Activated B cell treated with CpG ODN at 0.5 μM for 24 hours (primary cell): ENCODE measurements around the gene CALD1. TPM values are rescaled to one million over a fixed set of nuclear protein-coding genes. Genes with fewer than 3 reads are reported as not detected.

ENCODE experiments used
- ATAC-seq: fragments of 200-7000 bp; cut with Tn5 transposase; one replicate; pipeline ENCODE4 v1.10.0; 2021; ENCODE audit warnings: low read depth, mild to moderate bottlenecking, moderate library complexity
- CTCF ChIA-PET: fragments of 350-600 bp; sonication (Branson Sonifier 250); formaldehyde crosslinking; loops from one replicate; lab custom pipeline; 2021; ENCODE audit warnings: antibody characterized with exemption; lab: Charles Lee
- POLR2A ChIA-PET: fragments of 350-600 bp; sonication (Branson Sonifier 250); formaldehyde crosslinking; loops from one replicate; lab custom pipeline; 2021; ENCODE audit warnings: antibody characterized with exemption; lab: Charles Lee
- DNase-seq: peaks from one replicate; pipeline ENCODE4 v3.0.0; 2022
- H3K27ac Mint-ChIP-seq: one replicate; pipeline ENCODE4 v1.8.0; 2020; ENCODE audit warnings: mixed read lengths
- H3K27me3 Mint-ChIP-seq: one replicate; pipeline ENCODE4 v1.8.0; 2021; ENCODE audit warnings: mixed read lengths
- H3K36me3 Mint-ChIP-seq: one replicate; pipeline ENCODE4 v1.8.0; 2021; ENCODE audit warnings: low read depth, mixed read lengths
- H3K4me1 Mint-ChIP-seq: one replicate; pipeline ENCODE4 v1.8.0; 2021; ENCODE audit warnings: mixed read lengths
- H3K4me3 Mint-ChIP-seq: one replicate; pipeline ENCODE4 v1.8.0; 2020; ENCODE audit warnings: mild to moderate bottlenecking, mixed read lengths
- H3K9me3 Mint-ChIP-seq: one replicate; pipeline ENCODE4 v1.8.0; 2020; ENCODE audit warnings: mixed read lengths
- CTCF ChIP-seq: fragments of 200-600 bp; IDR thresholded peaks from one replicate; pipeline ENCODE4 v1.8.0; 2022; ENCODE audit warnings: antibody characterized with exemption, mild to moderate bottlenecking
- intact Hi-C: fragments of 100-400 bp; cut with micrococcal nuclease; formaldehyde crosslinking; loops from one replicate; pipeline ENCODE4 v1.15.1; 2024
- total RNA-seq: library from RNA; stranded (reverse); gene quantifications from 2 replicates; pipeline ENCODE4 v1.2.3, GENCODE V29; 2022

Gene CALD1
- total RNA-seq, 1 donor from 2014 or later = 0.33 TPM

- Mint-ChIP-seq H3K4me1 (peaks cover 8% of the 10 kb centered on the region), H3K4me3 (no peak overlapping the region), H3K27me3 (peaks cover 2% of the 10 kb centered on the region), H3K36me3 (no peaks in the 10 kb centered on the region), H3K9me3 (peaks cover 4% of the 10 kb centered on the region), H3K27ac (no peak overlapping the region)
- CTCF ChIA-PET = no interaction called here
- no peak for TF ChIP-seq CTCF
- POLR2A ChIA-PET = interaction anchor here (0.6 kb wide), 1 partner anchor 9 kb away, joined by 4 read pairs; no protein-coding TSS in a partner anchor
- no peak for DNase-seq
- ATAC-seq = no peak
- intact Hi-C loops = no loop called here
Observed at GRCh38 chr7:134855442-134855841, 76.0 kb downstream of the CALD1 start.

DNA sequence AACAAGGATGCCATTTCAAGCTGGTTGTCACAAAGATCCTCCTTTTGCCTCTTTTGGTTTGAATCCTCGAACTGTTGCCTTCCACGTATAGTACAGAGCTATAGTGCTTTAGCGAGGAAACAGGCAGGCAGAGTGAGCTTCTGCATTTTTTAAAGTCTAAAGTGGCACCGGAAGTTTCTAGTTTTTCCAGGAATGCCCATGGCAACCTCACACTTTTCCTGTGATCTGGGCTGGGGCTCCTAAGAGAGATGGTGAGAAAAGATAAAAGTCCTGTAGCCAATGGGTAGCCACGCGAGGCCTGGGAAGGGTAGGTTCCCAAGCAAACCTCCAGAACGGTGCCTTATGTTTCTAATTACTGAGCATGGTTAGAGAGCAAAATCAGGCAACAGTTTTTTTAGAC, 76.7 kb downstream of the CALD1 start:
- H3K4me1 Mint-ChIP-seq = peaks cover 5% of the 10 kb centered on the region
- intact Hi-C loops = no loop called here
- peaks cover 2% of the 10 kb centered on the region for H3K27me3 Mint-ChIP-seq
- ChIA-PET POLR2A (interaction anchor here (0.6 kb wide), 1 partner anchor 8 kb away, joined by 4 read pairs; no protein-coding TSS in a partner anchor), CTCF (no interaction called here)
- H3K4me3 Mint-ChIP-seq = no peak overlapping the region
- peaks cover 2% of the 10 kb centered on the region for H3K9me3 Mint-ChIP-seq
- H3K36me3 Mint-ChIP-seq = no peaks in the 10 kb centered on the region
- TF ChIP-seq CTCF = no peak
- H3K27ac Mint-ChIP-seq = no peak overlapping the region
- no peak for DNase-seq
- no peak for ATAC-seq

GRCh38 chr7:134856691-134857090, 77.3 kb downstream of the CALD1 start:
- H3K9me3 Mint-ChIP-seq = peaks cover 2% of the 10 kb centered on the region
- peaks cover 2% of the 10 kb centered on the region for H3K27me3 Mint-ChIP-seq
- no peak overlapping the region for H3K4me3 Mint-ChIP-seq
- no peaks in the 10 kb centered on the region for H3K36me3 Mint-ChIP-seq
- ChIA-PET CTCF (no interaction called here), POLR2A (no interaction called here)
- ATAC-seq (no peak), DNase-seq (no peak)
- H3K27ac Mint-ChIP-seq = no peak overlapping the region
- no peak for TF ChIP-seq CTCF
- peaks cover 4% of the 10 kb centered on the region for H3K4me1 Mint-ChIP-seq
- intact Hi-C loops = no loop called here

DNA sequence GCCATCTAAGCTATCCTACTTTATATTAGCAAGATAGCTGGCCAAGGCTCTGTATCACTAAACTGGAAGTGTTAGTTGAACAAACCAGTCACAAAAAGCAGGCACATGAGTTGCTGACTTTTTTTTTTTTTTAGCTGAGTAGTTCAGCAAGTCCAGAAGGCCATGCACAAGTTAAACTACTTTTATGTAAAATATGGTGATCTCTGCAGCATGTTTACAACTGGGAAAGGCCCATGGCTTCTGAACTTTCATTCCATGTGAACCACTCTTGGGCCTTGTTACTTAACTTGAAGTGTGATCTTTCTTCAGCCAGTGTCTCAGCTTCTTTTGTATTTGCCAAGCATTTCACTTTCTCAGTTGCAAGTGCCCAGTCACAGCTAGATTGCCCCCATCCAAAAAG, 78.5 kb downstream of the CALD1 start:
- Mint-ChIP-seq H3K36me3 (no peaks in the 10 kb centered on the region), H3K27me3 (peaks cover 4% of the 10 kb centered on the region), H3K9me3 (no peaks in the 10 kb centered on the region), H3K4me1 (peaks cover 4% of the 10 kb centered on the region), H3K27ac (no peak overlapping the region), H3K4me3 (no peak overlapping the region)
- DNase-seq (no peak), ATAC-seq (no peak)
- TF ChIP-seq CTCF = no peak
- ChIA-PET POLR2A (no interaction called here), CTCF (no interaction called here)
- intact Hi-C loops = no loop called here

DNA sequence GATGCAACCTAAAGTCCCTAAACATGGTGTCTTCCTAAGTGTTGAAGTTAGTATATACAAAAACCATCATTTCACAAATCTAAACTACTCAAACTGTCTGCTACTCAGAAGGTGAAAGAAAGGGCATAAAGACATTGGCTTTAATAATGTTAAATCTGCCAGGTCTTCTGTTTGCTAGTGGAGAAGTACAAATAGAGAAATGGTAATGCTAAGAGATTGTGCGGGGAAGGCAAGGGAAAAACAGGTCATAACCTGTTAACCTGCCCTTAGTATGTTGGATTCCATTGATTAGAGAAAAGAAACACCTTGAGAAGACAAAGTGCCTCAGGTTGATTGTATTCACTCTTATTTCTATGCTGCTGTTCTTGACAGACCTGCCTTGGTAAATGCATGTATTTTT, 80.3 kb downstream of the CALD1 start:
- H3K36me3 Mint-ChIP-seq = no peaks in the 10 kb centered on the region
- POLR2A ChIA-PET = interaction anchor here (0.5 kb wide), 1 partner anchor 66 kb away, joined by 4 read pairs; no protein-coding TSS in a partner anchor
- intact Hi-C loops = no loop called here
- ATAC-seq = no peak
- no peak overlapping the region for H3K27ac Mint-ChIP-seq
- CTCF ChIA-PET = no interaction called here
- DNase-seq = no peak
- no peaks in the 10 kb centered on the region for H3K9me3 Mint-ChIP-seq
- no peak overlapping the region for H3K4me3 Mint-ChIP-seq
- peaks cover 4% of the 10 kb centered on the region for H3K4me1 Mint-ChIP-seq
- peaks cover 4% of the 10 kb centered on the region for H3K27me3 Mint-ChIP-seq
- no peak for TF ChIP-seq CTCF
